ENCODE measurements around the gene MGMT. TPM values are rescaled to one million over a fixed set of nuclear protein-coding genes. Genes with fewer than 3 reads are reported as not detected.
A peak's percentile ranks its signal among the peaks of the same experiment; 100 is the strongest.

MGMT gene
- polyA plus RNA-seq, 4 donors, result 9.8 to 22.4 (median 17.9) TPM

GRCh38 chr10:129548600-129548999, 81.6 kb downstream of the MGMT start:
- DNase-seq (peak in 1 of 2 donors; percentile 18), FAIRE-seq (no peak)
- H3K9me3 ChIP-seq (ENCODE audit: control insufficient read depth in 2 of 2, insufficient read depth in 1 of 2, low read depth in 1 of 2, low read length in 1 of 2), result no peaks in the 10 kb centered on the region
- no peak overlapping the region for H3K27ac ChIP-seq (ENCODE audit: low read depth in 1 of 3, low read length in 2 of 3)
- H3K36me3 ChIP-seq (ENCODE audit: control insufficient read depth in 3 of 3, insufficient read depth in 2 of 3, low read depth in 1 of 3, low read length in 3 of 3), result peaks cover 0 to 12% (median 0%) of the 10 kb centered on the region in 3 donors
- no peaks in the 10 kb centered on the region for H3K27me3 ChIP-seq (ENCODE audit: control insufficient read depth in 3 of 3, insufficient read depth in 3 of 3, low read length in 3 of 3)
- H3K4me3 ChIP-seq (ENCODE audit: low read depth in 1 of 3, low read length in 3 of 3), result no peak overlapping the region
- 78 to 92% (median 88%) methylated on average over 10 of the region's 10 CpGs for WGBS, 3 donors
- peaks cover 0 to 4% (median 0%) of the 10 kb centered on the region in 3 donors for H3K4me1 ChIP-seq (ENCODE audit: control insufficient read depth in 3 of 3, insufficient read depth in 2 of 3, low read depth in 1 of 3, low read length in 2 of 3)

DNA sequence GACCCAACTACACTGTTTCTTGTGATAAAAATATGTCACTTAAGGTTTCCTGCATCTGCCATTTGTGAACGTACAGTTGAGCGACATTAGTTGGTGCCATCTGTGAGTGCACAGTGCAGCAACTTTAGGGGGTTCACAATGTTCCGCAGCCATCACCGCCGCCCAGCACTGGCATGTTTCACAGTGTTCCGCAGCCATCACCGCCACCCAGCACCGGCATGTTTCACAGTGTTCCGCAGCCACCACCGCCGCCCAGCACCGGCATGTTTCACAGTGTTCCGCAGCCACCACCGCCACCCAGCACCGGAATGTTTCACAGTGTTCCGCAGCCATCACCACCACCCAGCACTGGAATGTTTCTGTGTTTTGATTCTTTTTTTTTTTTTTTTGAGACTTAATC, 83.0 kb downstream of the MGMT start:
- no peak overlapping the region for H3K27ac ChIP-seq (ENCODE audit: low read depth in 1 of 3, low read length in 2 of 3)
- WGBS, 3 donors, result 96 to 98% (median 97%) methylated on average over 16 of the region's 16 CpGs
- peaks cover 0 to 10% (median 0%) of the 10 kb centered on the region in 3 donors for H3K36me3 ChIP-seq (ENCODE audit: control insufficient read depth in 3 of 3, insufficient read depth in 2 of 3, low read depth in 1 of 3, low read length in 3 of 3)
- H3K4me1 ChIP-seq (ENCODE audit: control insufficient read depth in 3 of 3, insufficient read depth in 2 of 3, low read depth in 1 of 3, low read length in 2 of 3), result peaks cover 0 to 4% (median 0%) of the 10 kb centered on the region in 3 donors
- no peak for DNase-seq
- no peak overlapping the region for H3K4me3 ChIP-seq (ENCODE audit: low read depth in 1 of 3, low read length in 3 of 3)
- H3K27me3 ChIP-seq (ENCODE audit: control insufficient read depth in 3 of 3, insufficient read depth in 3 of 3, low read length in 3 of 3), result no peaks in the 10 kb centered on the region
- no peak for FAIRE-seq
- H3K9me3 ChIP-seq (ENCODE audit: control insufficient read depth in 2 of 2, insufficient read depth in 1 of 2, low read depth in 1 of 2, low read length in 1 of 2), result no peaks in the 10 kb centered on the region

DNA sequence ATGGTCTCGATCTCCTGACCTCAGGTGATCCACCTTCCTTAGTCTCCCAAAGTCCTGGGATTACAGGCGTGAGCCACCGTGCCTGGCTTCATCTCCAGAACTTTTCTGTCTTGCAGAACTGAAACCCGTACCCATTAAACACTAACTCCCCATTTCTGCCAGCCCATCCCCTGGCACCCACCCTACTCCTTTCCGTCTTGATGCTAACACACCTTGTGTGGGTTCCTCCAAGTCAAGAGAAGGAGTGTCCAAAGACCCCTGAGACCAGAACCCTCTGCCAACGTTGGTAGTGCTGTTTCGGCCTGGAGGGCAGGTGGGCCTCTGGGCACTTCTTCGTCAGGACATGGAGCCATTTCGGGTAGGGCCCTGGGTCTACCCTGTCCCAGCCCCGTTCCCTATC, 83.6 kb downstream of the MGMT start:
- FAIRE-seq, result no peak
- WGBS, 3 donors, result 96% methylated on average over 10 of the region's 10 CpGs
- H3K36me3 ChIP-seq (ENCODE audit: control insufficient read depth in 3 of 3, insufficient read depth in 2 of 3, low read depth in 1 of 3, low read length in 3 of 3), result peaks cover 0 to 13% (median 0%) of the 10 kb centered on the region in 3 donors
- H3K27ac ChIP-seq (ENCODE audit: low read depth in 1 of 3, low read length in 2 of 3), result no peak overlapping the region
- peaks cover 0 to 4% (median 0%) of the 10 kb centered on the region in 3 donors for H3K4me1 ChIP-seq (ENCODE audit: control insufficient read depth in 3 of 3, insufficient read depth in 2 of 3, low read depth in 1 of 3, low read length in 2 of 3)
- no peaks in the 10 kb centered on the region for H3K9me3 ChIP-seq (ENCODE audit: control insufficient read depth in 2 of 2, insufficient read depth in 1 of 2, low read depth in 1 of 2, low read length in 1 of 2)
- H3K4me3 ChIP-seq (ENCODE audit: low read depth in 1 of 3, low read length in 3 of 3), result no peak overlapping the region
- DNase-seq, result no peak
- H3K27me3 ChIP-seq (ENCODE audit: control insufficient read depth in 3 of 3, insufficient read depth in 3 of 3, low read length in 3 of 3), result no peaks in the 10 kb centered on the region

DNA sequence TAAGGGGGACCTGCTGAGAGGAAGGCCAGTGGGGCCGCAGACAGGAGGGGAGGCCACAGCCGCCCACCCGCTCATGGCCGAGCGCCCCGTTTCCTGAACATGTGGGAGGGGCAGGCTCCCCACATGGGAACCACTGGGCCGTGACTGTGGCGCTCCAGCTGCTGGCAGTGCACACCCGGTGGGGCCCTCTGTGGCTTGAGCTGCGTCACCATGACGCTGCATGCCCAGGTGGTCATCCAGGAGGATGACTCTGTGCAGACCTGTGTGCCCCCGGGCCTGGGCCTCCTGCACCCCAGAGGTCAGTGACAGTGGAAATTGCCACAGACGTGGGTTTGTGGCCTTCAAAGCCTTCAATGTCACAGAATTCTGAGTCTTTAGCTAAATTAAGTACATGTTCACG, 85.1 kb downstream of the MGMT start:
- H3K9me3 ChIP-seq (ENCODE audit: control insufficient read depth in 2 of 2, insufficient read depth in 1 of 2, low read depth in 1 of 2, low read length in 1 of 2), result no peaks in the 10 kb centered on the region
- no peak overlapping the region for H3K4me3 ChIP-seq (ENCODE audit: low read depth in 1 of 3, low read length in 3 of 3)
- no peak for DNase-seq
- H3K27me3 ChIP-seq (ENCODE audit: control insufficient read depth in 3 of 3, insufficient read depth in 3 of 3, low read length in 3 of 3), result no peaks in the 10 kb centered on the region
- H3K36me3 ChIP-seq (ENCODE audit: control insufficient read depth in 3 of 3, insufficient read depth in 2 of 3, low read depth in 1 of 3, low read length in 3 of 3), result peaks cover 0 to 20% (median 0%) of the 10 kb centered on the region in 3 donors
- WGBS, 3 donors, result 87 to 95% (median 92%) methylated on average over 14 of the region's 14 CpGs
- no peak for FAIRE-seq
- H3K4me1 ChIP-seq (ENCODE audit: control insufficient read depth in 3 of 3, insufficient read depth in 2 of 3, low read depth in 1 of 3, low read length in 2 of 3), result peaks cover 0 to 4% (median 0%) of the 10 kb centered on the region in 3 donors
- no peak overlapping the region for H3K27ac ChIP-seq (ENCODE audit: low read depth in 1 of 3, low read length in 2 of 3)

DNA sequence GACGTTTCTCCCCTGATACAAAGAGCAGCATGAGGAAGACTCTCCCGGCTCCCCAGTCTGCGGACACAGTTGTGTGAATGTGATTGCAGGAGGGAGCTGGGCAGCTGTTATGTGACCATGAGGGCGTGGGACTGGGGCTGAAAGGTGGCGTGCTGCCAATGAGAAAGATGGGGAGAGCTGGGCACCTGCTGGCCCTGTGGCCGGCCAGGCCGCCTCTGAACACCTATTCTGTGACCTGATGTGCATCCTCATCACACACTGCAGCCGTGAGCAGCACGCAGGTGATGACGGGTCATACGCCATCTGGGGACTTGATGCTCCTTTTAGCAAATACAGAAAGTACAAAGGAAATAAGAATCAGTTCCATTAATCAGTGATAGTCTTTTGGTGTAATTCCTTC, 86.9 kb downstream of the MGMT start:
- peaks cover 0 to 20% (median 0%) of the 10 kb centered on the region in 3 donors for H3K36me3 ChIP-seq (ENCODE audit: control insufficient read depth in 3 of 3, insufficient read depth in 2 of 3, low read depth in 1 of 3, low read length in 3 of 3)
- H3K4me3 ChIP-seq (ENCODE audit: low read depth in 1 of 3, low read length in 3 of 3), result no peak overlapping the region
- no peaks in the 10 kb centered on the region for H3K27me3 ChIP-seq (ENCODE audit: control insufficient read depth in 3 of 3, insufficient read depth in 3 of 3, low read length in 3 of 3)
- WGBS, 3 donors, result 92 to 96% (median 94%) methylated on average over 11 of the region's 11 CpGs
- no peak overlapping the region for H3K27ac ChIP-seq (ENCODE audit: low read depth in 1 of 3, low read length in 2 of 3)
- DNase-seq (no peak), FAIRE-seq (no peak)
- no peaks in the 10 kb centered on the region for H3K9me3 ChIP-seq (ENCODE audit: control insufficient read depth in 2 of 2, insufficient read depth in 1 of 2, low read depth in 1 of 2, low read length in 1 of 2)
- H3K4me1 ChIP-seq (ENCODE audit: control insufficient read depth in 3 of 3, insufficient read depth in 2 of 3, low read depth in 1 of 3, low read length in 2 of 3), result no peaks in the 10 kb centered on the region

GRCh38 chr10:129556316-129556715, 89.3 kb downstream of the MGMT start:
- Histone ChIP-seq H3K27ac (ENCODE audit: low read depth in 1 of 3, low read length in 2 of 3) (no peak overlapping the region), H3K4me3 (ENCODE audit: low read depth in 1 of 3, low read length in 3 of 3) (no peak overlapping the region), H3K36me3 (ENCODE audit: control insufficient read depth in 3 of 3, insufficient read depth in 2 of 3, low read depth in 1 of 3, low read length in 3 of 3) (peaks cover 0 to 18% (median 0%) of the 10 kb centered on the region in 3 donors), H3K27me3 (ENCODE audit: control insufficient read depth in 3 of 3, insufficient read depth in 3 of 3, low read length in 3 of 3) (no peaks in the 10 kb centered on the region), H3K4me1 (ENCODE audit: control insufficient read depth in 3 of 3, insufficient read depth in 2 of 3, low read depth in 1 of 3, low read length in 2 of 3) (no peaks in the 10 kb centered on the region), H3K9me3 (ENCODE audit: control insufficient read depth in 2 of 2, insufficient read depth in 1 of 2, low read depth in 1 of 2, low read length in 1 of 2) (no peaks in the 10 kb centered on the region)
- no peak for FAIRE-seq
- DNase-seq, result no peak
- 95 to 96% (median 96%) methylated on average over 18 of the region's 18 CpGs for WGBS, 3 donors

DNA sequence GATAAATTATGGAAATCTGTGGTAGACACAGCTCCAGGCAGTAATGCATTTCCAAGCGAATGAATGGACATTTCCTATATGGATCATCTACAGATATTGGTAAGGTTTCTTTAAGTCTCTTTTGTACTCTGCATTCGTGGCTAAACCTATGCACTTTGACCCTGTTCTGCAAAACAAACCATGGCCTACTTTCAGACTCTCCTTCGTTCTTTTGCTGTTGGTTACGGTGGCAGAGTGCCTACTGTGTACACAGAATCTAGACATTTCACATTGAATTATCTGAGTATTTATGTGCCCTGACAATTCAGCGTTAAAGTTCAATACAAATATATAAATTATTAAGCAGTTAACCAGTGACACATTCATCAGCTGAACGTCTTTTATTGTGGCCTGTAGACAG, 93.3 kb downstream of the MGMT start:
- 61 to 79% (median 71%) methylated on average over 6 of the region's 6 CpGs for WGBS, 3 donors
- H3K27me3 ChIP-seq (ENCODE audit: control insufficient read depth in 3 of 3, insufficient read depth in 3 of 3, low read length in 3 of 3), result no peaks in the 10 kb centered on the region
- H3K27ac ChIP-seq (ENCODE audit: low read depth in 1 of 3, low read length in 2 of 3), result no peak overlapping the region
- no peak for FAIRE-seq
- H3K36me3 ChIP-seq (ENCODE audit: control insufficient read depth in 3 of 3, insufficient read depth in 2 of 3, low read depth in 1 of 3, low read length in 3 of 3), result peaks cover 0 to 8% (median 0%) of the 10 kb centered on the region in 3 donors
- no peak overlapping the region for H3K4me3 ChIP-seq (ENCODE audit: low read depth in 1 of 3, low read length in 3 of 3)
- peaks cover 0 to 2% of the 10 kb centered on the region in 2 donors for H3K9me3 ChIP-seq (ENCODE audit: control insufficient read depth in 2 of 2, insufficient read depth in 1 of 2, low read depth in 1 of 2, low read length in 1 of 2)
- peak in 1 of 2 donors; percentile 7 for DNase-seq
- H3K4me1 ChIP-seq (ENCODE audit: control insufficient read depth in 3 of 3, insufficient read depth in 2 of 3, low read depth in 1 of 3, low read length in 2 of 3), result no peaks in the 10 kb centered on the region

DNA sequence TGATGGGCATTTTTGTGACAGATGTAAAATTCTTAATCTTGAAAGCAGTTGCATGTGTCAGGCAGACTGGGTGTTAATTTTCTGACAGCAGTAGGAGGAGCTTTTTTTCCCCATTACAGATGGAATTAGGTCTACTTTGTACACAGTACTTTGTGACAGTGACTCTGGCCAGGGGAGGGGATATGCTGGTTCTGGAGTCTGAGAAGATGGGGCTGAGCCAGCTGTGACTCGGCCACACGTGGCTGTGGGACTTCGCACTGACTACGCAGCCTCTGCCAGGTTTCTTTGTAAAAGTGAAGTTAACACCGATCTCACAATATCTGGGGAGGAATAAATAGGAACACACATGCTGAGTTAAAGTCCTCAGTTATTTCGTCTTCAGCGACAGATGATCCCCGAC, 95.4 kb downstream of the MGMT start:
- Histone ChIP-seq H3K36me3 (ENCODE audit: control insufficient read depth in 3 of 3, insufficient read depth in 2 of 3, low read depth in 1 of 3, low read length in 3 of 3) (peaks cover 0 to 5% (median 0%) of the 10 kb centered on the region in 3 donors), H3K4me1 (ENCODE audit: control insufficient read depth in 3 of 3, insufficient read depth in 2 of 3, low read depth in 1 of 3, low read length in 2 of 3) (no peaks in the 10 kb centered on the region), H3K9me3 (ENCODE audit: control insufficient read depth in 2 of 2, insufficient read depth in 1 of 2, low read depth in 1 of 2, low read length in 1 of 2) (peaks cover 0 to 2% of the 10 kb centered on the region in 2 donors), H3K27ac (ENCODE audit: low read depth in 1 of 3, low read length in 2 of 3) (no peak overlapping the region), H3K27me3 (ENCODE audit: control insufficient read depth in 3 of 3, insufficient read depth in 3 of 3, low read length in 3 of 3) (no peaks in the 10 kb centered on the region), H3K4me3 (ENCODE audit: low read depth in 1 of 3, low read length in 3 of 3) (no peak overlapping the region)
- 91 to 96% (median 94%) methylated on average over 8 of the region's 8 CpGs for WGBS, 3 donors
- DNase-seq (no peak), FAIRE-seq (no peak)

DNA sequence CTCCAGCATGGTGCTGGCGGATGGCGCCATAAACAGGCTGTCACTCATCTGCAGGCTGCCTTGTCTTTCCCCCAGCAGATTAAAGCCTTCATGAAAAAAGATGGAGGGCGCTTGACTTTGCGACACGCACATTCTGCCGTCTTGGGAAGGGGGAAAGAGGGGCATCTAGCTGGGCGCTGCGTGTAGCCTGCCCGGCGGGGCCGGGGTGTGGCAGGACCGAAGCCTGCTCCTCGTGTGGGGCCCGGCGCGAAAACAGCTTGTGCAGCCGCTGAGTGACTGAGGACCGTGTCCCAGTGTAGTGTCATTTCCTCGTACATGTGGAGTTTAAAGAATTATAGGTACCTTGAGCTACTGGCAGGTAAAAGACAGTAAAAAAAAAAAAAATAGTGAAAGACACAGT, 97.9 kb downstream of the MGMT start:
- Histone ChIP-seq H3K4me3 (ENCODE audit: low read depth in 1 of 3, low read length in 3 of 3) (no peak overlapping the region), H3K4me1 (ENCODE audit: control insufficient read depth in 3 of 3, insufficient read depth in 2 of 3, low read depth in 1 of 3, low read length in 2 of 3) (no peaks in the 10 kb centered on the region), H3K27me3 (ENCODE audit: control insufficient read depth in 3 of 3, insufficient read depth in 3 of 3, low read length in 3 of 3) (no peaks in the 10 kb centered on the region), H3K27ac (ENCODE audit: low read depth in 1 of 3, low read length in 2 of 3) (no peak overlapping the region), H3K36me3 (ENCODE audit: control insufficient read depth in 3 of 3, insufficient read depth in 2 of 3, low read depth in 1 of 3, low read length in 3 of 3) (peaks cover 0 to 5% (median 0%) of the 10 kb centered on the region in 3 donors), H3K9me3 (ENCODE audit: control insufficient read depth in 2 of 2, insufficient read depth in 1 of 2, low read depth in 1 of 2, low read length in 1 of 2) (peaks cover 0 to 2% of the 10 kb centered on the region in 2 donors)
- no peak for FAIRE-seq
- 96 to 97% (median 97%) methylated on average over 19 of the region's 19 CpGs for WGBS, 3 donors
- DNase-seq, result no peak
